GDM1 (cell line): ENCODE data around the gene SPX.
A peak's percentile ranks its signal among the peaks of the same experiment; 100 is the strongest.

Experiments
- DNase-seq: peaks from one replicate; lab custom pipeline; 2025; lab: John Stamatoyannopoulos, UW

The SPX gene, protein sequence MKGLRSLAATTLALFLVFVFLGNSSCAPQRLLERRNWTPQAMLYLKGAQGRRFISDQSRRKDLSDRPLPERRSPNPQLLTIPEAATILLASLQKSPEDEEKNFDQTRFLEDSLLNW

GRCh38 chr12:21526053-21526452 lies at the start of gene SPX:
Gene SPX (plus strand): TSS chr12:21526296. CDS start chr12:21526473, 177 bp downstream.
- DNase-seq: no peak

DNA sequence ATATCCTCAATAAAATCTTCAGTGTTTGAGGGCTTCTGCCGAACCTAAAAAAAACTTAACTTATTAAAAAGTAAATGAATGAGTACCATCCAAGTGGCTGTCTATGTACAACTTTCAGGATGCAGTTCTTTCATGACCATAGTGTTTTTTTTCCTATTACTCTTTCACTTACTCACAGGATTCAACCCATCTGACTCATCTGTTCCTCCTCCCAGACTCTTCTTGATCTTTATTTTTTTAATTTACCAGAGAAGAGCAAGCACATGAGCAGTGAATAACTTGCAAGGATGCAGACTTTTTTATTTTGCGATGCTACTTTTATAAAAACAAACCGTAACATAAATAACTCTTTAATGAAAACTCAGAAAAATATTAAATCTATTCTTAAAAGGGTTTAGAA lies 49.1 kb upstream of the SPX start:
- no peak for DNase-seq

DNA sequence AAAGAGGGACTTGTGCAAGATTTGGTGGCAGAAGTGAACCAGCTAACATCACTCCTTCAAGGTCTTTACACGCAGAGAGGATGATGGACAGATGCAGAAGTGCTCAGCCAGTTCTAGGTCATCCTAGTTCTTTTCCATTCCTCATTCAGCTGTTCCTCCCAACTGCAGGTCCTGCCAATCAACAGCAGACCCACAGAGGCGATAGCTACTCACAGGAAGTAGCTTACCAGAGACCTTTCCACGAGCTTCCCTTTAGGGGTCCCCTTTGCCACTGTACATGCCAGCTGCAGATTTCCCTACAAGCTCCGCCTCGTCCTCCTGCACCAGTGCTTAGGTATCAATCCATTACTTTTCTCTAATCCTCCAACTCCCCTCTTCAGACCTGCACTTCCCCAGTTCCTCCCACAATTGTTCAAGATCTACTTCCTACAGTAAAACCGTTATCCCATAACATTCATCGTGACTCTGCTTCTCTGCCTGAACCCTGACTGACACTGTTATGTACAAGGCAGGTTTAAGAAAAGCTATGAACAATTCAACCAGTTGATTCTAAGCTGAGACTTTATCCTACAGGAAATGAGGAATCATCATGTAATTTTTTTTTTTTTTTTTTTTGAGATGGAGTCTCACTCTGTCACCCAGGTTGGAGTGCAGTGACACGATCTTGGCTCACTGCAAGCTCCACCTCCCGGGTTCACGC lies 47.2 kb upstream of the SPX start:
- peak; percentile 77 for DNase-seq

DNA sequence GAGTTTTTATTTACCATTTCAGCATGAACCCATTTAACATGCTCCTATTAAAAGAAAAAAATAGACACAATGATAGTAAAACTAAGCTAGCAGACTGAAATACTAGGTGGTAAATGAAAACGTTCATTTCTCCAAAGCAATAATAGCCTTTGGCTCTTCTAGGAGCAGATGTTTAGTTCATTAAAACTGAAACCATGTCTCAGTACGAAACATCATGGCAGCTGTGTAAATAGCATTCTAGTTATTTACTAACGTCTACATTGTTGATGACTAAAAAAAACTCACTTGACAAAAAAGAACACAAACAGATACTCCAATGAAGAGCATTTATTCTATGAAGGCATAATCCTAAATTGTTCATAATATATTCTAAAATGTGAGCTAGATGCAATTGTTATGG lies 42.6 kb upstream of the SPX start:
- DNase-seq: no peak

DNA sequence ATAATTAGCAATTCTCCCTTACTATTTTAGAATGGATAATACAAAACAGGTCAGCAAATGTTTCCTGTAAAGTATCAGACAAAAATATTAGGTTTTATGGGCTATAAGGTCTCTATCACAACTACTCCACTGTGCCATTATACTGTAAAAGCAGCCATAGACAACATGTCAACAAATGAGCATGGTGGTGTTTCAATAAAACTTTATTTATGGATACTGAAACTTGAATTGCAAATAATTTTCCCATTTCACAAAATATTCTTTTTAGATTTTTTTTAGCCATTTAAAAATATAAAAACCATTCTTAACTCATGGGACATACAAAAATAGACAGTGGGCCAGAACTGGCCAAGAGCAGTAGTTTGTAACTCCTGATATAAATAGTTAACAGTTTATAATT lies 40.1 kb upstream of the SPX start:
- DNase-seq: no peak

GRCh38 chr12:21499765-21500164 lies 26.3 kb upstream of the SPX start:
- DNase-seq: no peak

DNA sequence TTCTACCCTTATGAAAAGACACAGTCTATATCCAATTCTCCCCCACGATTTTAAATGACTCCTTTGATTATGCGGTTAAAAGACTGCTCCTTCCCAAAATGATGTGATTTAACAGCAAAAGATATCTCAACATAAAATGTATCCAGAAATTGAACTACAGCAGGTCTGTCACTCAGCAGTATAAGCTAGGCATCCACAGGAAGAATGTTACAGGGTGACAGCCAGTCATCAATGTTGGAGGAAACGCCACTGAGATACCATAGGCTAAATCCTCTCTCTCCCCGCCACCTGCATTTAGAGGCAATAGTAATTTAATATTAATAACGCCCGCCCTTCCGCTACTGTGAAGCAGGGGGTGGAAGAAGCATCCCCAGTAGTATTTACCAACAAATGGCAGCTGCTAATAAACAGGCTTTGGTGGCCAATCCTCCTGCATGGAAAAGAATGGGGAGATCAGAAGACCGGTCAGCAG lies 25.3 kb upstream of the SPX start:
- no peak for DNase-seq

DNA sequence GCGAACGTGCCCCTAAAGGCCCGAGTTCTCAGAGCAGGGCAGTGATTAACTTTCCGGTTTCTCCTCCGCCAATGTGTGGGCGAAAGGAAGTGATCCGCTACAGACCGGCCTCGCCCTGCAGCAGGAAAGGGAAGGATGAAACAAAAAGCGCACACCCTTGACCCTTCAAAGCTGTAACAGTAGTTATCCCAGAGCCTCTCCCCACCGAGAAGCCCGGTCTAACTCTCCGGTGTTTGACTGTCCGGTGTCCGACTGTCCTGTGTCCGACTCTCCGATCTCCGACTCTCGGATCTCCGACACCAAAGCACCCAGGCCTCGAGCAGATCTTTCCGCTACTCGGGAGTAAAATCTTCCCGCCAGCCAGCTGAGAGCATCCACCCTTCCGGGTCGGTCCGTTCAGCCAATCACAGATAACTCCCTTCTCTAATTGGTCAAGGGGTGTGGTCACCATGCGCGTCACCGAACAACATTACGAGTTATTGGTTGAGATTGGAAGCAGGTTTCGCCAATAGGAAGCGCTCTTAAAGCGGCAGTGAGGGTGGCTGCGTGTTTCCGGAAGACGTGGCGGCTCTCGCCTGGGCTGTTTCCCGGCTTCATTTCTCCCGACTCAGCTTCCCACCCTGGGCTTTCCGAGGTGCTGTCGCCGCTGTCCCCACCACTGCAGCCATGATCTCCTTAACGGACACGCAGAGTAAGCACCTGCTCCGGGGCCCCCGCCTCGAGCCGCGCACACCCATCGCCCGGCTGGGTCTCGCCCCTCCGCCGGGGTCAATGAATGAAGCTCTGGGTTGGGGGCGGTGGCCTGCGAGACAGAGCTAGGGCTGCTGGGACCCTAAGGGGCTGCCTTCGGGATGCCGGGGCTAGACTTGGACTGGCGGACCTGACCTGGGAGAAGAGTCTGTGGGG lies 24.6 kb upstream of the SPX start, which contains the start of the genes GOLT1B and RECQL:
GOLT1B (plus strand) TSS at position 532 of the 906 bp plus-strand sequence; CDS start at position 667, 135 bp downstream.
RECQL (minus strand) TSS at position 378 of the 906 bp plus-strand sequence. CDS start 2,065 bp downstream, outside the sequence.
- DNase-seq: peak; percentile 81

DNA sequence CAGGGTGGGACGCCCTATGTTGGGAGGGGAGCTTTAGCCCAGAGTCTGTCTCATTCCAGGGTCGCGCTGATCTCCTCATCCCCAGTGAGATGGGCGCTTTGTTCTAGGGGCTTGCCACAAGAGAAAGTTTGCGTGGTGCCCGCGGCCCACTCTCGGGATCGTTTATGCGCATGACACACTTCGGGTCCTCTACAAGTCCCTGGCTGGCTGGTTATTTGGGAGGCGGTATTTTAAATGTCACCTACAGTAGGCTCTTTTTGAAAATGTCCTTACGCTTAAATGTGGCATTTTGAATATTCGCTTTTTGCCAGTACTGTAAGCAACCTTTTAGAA lies 24.0 kb upstream of the SPX start:
- DNase-seq: no peak

- no peak for DNase-seq
These were observed 23.2 kb upstream of the SPX start for GRCh38 chr12:21502872-21503271.

DNA sequence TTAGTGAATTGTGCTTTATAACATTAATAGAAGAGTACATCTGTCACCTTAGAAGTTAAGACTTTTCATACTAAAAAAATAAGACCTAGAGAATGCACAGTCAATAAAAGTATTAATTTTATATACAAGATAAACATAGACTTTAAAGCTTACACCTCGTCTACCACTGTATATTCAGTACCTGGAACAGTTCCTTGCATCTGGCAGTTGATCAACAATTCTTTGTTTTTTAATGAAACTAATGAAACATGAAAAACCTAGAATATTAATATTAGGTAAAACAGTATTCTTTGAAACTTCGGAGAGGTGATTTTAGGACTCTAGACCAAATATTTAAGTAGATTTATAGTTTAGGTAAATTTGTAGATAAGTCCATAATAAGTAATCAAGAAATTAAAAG lies 20.2 kb upstream of the SPX start:
- DNase-seq: no peak

- DNase-seq: no peak
These were observed 18.2 kb upstream of the SPX start for GRCh38 chr12:21507849-21508248.

DNA sequence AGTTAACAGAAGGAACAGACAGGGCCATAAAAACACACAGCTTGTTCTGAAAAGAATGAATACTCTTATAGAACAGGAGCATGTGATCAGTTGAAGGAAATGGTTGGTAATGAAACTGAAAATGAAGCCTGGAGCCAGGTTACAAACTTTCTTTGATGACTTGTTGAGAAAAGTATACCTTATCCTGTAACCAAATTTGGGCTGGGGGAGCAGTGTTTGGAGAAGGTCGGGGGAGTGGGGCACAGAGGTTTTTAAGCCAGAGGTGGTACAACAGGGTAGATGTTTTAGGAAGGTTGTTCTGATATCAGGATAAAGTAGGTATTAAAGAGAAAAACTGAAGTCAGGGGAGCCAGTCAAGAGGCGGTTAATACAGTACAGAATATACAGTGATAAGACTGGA lies 16.3 kb upstream of the SPX start:
- DNase-seq: no peak

- DNase-seq: no peak
These were observed 9.8 kb upstream of the SPX start for GRCh38 chr12:21516281-21516680.

GRCh38 chr12:21518451-21518850 lies 7.6 kb upstream of the SPX start:
- no peak for DNase-seq

- DNase-seq: no peak
These were observed 4.6 kb upstream of the SPX start for GRCh38 chr12:21521541-21521940.

- DNase-seq: no peak
These were observed 2.9 kb upstream of the SPX start for GRCh38 chr12:21523148-21523547.

DNA sequence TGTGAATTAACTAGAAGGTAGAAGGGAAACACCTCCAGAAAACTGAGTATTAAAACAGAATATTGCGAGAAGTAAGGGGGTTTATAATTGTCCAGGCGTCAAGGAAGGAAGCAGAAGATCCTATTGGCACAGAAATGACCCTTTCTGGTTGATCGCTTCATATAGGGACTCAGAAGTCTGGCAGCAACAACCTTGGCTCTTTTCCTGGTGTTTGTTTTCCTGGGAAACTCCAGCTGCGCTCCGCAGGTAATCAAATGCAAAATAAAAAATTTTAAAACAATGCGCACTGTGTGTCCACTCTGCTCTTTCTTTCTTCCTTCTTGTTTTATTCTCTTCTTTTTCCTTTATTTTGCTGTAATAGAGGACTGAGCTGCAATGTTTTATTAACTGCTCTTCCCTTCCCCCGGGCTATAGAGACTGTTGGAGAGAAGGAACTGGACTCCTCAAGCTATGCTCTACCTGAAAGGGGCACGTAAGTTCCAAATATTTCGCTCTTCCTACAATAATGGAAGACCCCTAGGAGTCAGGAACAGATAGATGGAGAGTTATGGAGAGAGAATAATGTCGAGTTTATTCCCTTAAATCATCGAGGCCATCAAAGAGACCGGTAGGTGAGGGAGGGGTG lies 737 bp downstream of the SPX start:
- DNase-seq: no peak

- DNase-seq: no peak
These were observed 1.5 kb downstream of the SPX start for GRCh38 chr12:21527451-21528180.

DNA sequence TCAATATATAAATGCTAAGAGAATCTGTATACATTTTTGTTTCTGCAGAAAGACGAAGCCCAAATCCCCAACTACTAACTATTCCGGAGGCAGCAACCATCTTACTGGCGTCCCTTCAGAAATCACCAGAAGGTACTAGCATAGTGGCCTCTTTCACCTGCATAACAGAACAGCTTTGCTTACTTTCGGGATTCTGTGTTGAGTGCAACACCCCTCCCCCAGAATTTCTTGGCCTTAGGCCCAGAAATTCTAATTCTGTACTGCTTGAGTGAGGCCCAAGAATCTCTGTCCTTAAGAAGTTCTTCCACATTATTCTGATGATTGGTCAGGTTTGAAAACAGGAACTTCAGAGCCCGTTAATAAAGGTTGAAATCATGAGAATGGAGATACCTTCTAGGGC lies 2.9 kb downstream of the SPX start:
- DNase-seq: no peak

- no peak for DNase-seq
These were observed 3.4 kb downstream of the SPX start for GRCh38 chr12:21529456-21529855.
